Testis (tissue), 2 donors: Measurements from ENCODE around the gene SNPH.

Experiments used
- CTCF ChIP-seq, 3 experiments: fragments of 450-650 bp in 2 of 3; fragments of 200-600 bp in 1 of 3; sonication (generic) in 1 of 3; IDR thresholded peaks; one replicate each; pipeline ENCODE4 v1.5.1; 2016 to 2019; ENCODE audit warnings: antibody characterized with exemption in 3 of 3, mild to moderate bottlenecking in 2 of 3, moderate library complexity in 1 of 3
- POLR2A ChIP-seq: fragments of 450-650 bp; IDR thresholded peaks from one replicate; pipeline ENCODE4 v1.6.1; 2017; ENCODE audit warnings: antibody characterized with exemption, mild to moderate bottlenecking, moderate library complexity

- TF ChIP-seq CTCF (IDR thresholded peaks at IDR 0.05): no peak
- no peak for TF ChIP-seq POLR2A
Measured at GRCh38 chr20:1308067-1308701, 42.1 kb downstream of the SNPH start.
